NT2/D1 (cell line): Measurements from ENCODE around the gene NOX5.

Source experiments
- YY1 ChIP-seq: IDR thresholded peaks from 2 replicates; pipeline ENCODE4 v1.6.1; 2011; ENCODE audit not compliant: insufficient read length, insufficient read depth
- ZNF274 ChIP-seq: IDR thresholded peaks from 2 replicates; pipeline ENCODE4 v1.6.1; 2011; ENCODE audit warnings: mild to moderate bottlenecking, low read depth, low read length

- no peak for TF ChIP-seq ZNF274
- TF ChIP-seq YY1: no peak
Measured at GRCh38 chr15:69070396-69070795, 55.9 kb downstream of the NOX5 start.
